GM12878 (cell line): ENCODE data around the gene LMAN2. TPM values are rescaled to one million over a fixed set of nuclear protein-coding genes. Genes with fewer than 3 reads are reported as not detected.

Experiments
- CBX5 ChIP-seq: sonication (generic); IDR thresholded peaks from 2 replicates; pipeline ENCODE4 v1.6.1; 2016; ENCODE audit warnings: low read depth, moderate library complexity, mild to moderate bottlenecking, inconsistent platforms
- EED ChIP-seq: sonication (generic); IDR thresholded peaks from 2 replicates; pipeline ENCODE4 v1.6.1; 2016; ENCODE audit warnings: antibody characterized with exemption, low read depth
- MXI1 ChIP-seq: fragments of 150-350 bp; IDR thresholded peaks from 2 replicates; pipeline ENCODE4 v1.6.1; 2011; ENCODE audit warnings: low read depth, mild to moderate bottlenecking, inconsistent platforms, low read length, improper control_type of control experiment
- NFXL1 ChIP-seq: fragments of 450-650 bp; IDR thresholded peaks from 2 replicates; pipeline ENCODE4 v1.6.1; 2017; ENCODE audit warnings: antibody characterized with exemption, mild to moderate bottlenecking, borderline replicate concordance
- NR2C2 ChIP-seq: IDR thresholded peaks from 2 replicates; pipeline ENCODE4 v1.6.1; 2011; ENCODE audit warnings: borderline replicate concordance, low read depth; ENCODE audit not compliant: control insufficient read depth, insufficient read length
- POLR2AphosphoS5 ChIP-seq: IDR thresholded peaks from 2 replicates; pipeline ENCODE4 v1.6.1; 2011; ENCODE audit warnings: mild to moderate bottlenecking, low read length, inconsistent platforms
- SMC3 ChIP-seq: IDR thresholded peaks from 2 replicates; pipeline ENCODE4 v1.6.1; 2011; ENCODE audit warnings: low read length, improper control_type of control experiment, borderline replicate concordance
- polyA plus RNA-seq, 11 experiments: library from polyadenylated mRNA; depleted of rRNA in 4 of 11; unstranded in 6 of 11; stranded (reverse) in 5 of 11; fragments of >200 nt; fragmentation: Nextera tagmentation in 4 of 11; fragmentation: Illumina TruSeq in 1 of 11; extraction: Ambion mirVana in 4 of 11; extraction: Trizol in 1 of 11; gene quantifications; 1 replicate in 1 of 11; 2 replicates in 10 of 11; pipeline versions ENCODE4 v1.2.1 to v1.2.3, GENCODE V29; 2011 to 2016; ENCODE audit warnings: inconsistent platforms in 2 of 11, missing spikeins in 2 of 11, low read depth in 1 of 11
- total RNA-seq, 4 experiments: library from RNA; depleted of rRNA in 3 of 4; stranded (reverse); fragments of >200 nt in 3 of 4; fragmentation: Illumina TruSeq in 1 of 4; extraction: Trizol in 1 of 4; gene quantifications; 2 replicates each; pipeline versions ENCODE4 v1.2.1 to v1.2.3, GENCODE V29; 2013 to 2021
- TF ChIP-seq, protein P1 (sequence below), 3 experiments: IDR thresholded peaks in 2 of 3; conservative IDR thresholded peaks in 1 of 3; 2 replicates each; pipeline ENCODE4 v1.5.1; 2011; ENCODE audit warnings: low read depth in 3 of 3, low read length in 3 of 3, mild to moderate bottlenecking in 3 of 3, control low read depth in 2 of 3, moderate library complexity in 2 of 3, inconsistent platforms in 1 of 3, mixed read lengths in 1 of 3; ENCODE audit not compliant: control insufficient read depth in 2 of 3, insufficient read depth in 1 of 3; ENCODE audit errors: extremely low read depth in 1 of 3
- TF ChIP-seq, protein P2 (sequence below): fragments of 450-650 bp; IDR thresholded peaks from 2 replicates; pipeline ENCODE4 v1.6.1; 2017; ENCODE audit warnings: mild to moderate bottlenecking, moderate library complexity

Gene LMAN2
- total and polyA plus RNA-seq, 10 of the 15 experiments (the other 5 are each of a cell fraction or from before 2014, with no cell fraction given) = 2.4 to 264 (median 147) TPM

- TF ChIP-seq, protein P1, sequence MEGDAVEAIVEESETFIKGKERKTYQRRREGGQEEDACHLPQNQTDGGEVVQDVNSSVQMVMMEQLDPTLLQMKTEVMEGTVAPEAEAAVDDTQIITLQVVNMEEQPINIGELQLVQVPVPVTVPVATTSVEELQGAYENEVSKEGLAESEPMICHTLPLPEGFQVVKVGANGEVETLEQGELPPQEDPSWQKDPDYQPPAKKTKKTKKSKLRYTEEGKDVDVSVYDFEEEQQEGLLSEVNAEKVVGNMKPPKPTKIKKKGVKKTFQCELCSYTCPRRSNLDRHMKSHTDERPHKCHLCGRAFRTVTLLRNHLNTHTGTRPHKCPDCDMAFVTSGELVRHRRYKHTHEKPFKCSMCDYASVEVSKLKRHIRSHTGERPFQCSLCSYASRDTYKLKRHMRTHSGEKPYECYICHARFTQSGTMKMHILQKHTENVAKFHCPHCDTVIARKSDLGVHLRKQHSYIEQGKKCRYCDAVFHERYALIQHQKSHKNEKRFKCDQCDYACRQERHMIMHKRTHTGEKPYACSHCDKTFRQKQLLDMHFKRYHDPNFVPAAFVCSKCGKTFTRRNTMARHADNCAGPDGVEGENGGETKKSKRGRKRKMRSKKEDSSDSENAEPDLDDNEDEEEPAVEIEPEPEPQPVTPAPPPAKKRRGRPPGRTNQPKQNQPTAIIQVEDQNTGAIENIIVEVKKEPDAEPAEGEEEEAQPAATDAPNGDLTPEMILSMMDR (IDR thresholded peaks at IDR 0.05 in 2 of 3, conservative IDR thresholded peaks at IDR 0.05 in 1 of 3; ENCODE audit: control insufficient read depth in 2 of 3, extremely low read depth in 1 of 3, insufficient read depth in 1 of 3, low read depth in 3 of 3, low read length in 3 of 3) = no peak
- TF ChIP-seq MXI1 (no peak), CBX5 (no peak), NR2C2 (no peak), EED (no peak), POLR2AphosphoS5 (no peak), NFXL1 (no peak), SMC3 (no peak)
- TF ChIP-seq, protein P2, sequence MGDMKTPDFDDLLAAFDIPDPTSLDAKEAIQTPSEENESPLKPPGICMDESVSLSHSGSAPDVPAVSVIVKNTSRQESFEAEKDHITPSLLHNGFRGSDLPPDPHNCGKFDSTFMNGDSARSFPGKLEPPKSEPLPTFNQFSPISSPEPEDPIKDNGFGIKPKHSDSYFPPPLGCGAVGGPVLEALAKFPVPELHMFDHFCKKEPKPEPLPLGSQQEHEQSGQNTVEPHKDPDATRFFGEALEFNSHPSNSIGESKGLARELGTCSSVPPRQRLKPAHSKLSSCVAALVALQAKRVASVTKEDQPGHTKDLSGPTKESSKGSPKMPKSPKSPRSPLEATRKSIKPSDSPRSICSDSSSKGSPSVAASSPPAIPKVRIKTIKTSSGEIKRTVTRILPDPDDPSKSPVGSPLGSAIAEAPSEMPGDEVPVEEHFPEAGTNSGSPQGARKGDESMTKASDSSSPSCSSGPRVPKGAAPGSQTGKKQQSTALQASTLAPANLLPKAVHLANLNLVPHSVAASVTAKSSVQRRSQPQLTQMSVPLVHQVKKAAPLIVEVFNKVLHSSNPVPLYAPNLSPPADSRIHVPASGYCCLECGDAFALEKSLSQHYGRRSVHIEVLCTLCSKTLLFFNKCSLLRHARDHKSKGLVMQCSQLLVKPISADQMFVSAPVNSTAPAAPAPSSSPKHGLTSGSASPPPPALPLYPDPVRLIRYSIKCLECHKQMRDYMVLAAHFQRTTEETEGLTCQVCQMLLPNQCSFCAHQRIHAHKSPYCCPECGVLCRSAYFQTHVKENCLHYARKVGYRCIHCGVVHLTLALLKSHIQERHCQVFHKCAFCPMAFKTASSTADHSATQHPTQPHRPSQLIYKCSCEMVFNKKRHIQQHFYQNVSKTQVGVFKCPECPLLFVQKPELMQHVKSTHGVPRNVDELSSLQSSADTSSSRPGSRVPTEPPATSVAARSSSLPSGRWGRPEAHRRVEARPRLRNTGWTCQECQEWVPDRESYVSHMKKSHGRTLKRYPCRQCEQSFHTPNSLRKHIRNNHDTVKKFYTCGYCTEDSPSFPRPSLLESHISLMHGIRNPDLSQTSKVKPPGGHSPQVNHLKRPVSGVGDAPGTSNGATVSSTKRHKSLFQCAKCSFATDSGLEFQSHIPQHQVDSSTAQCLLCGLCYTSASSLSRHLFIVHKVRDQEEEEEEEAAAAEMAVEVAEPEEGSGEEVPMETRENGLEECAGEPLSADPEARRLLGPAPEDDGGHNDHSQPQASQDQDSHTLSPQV = no peak
Measured at GRCh38 chr5:177384134-177384533, 32.7 kb upstream of the LMAN2 start, which contains the start of gene SLC34A1 (continued).
